ENCODE results near the gene RPS17.
A peak's percentile ranks its signal among the peaks of the same experiment; 100 is the strongest.
"Not testable (repeated sequence)": the region's sequence is repeated elsewhere in the genome, so short reads cannot be mapped to it uniquely, and the experiment has no call there.

The RPS17 gene

GRCh38 chr15:82548700-82549099, 8.4 kb upstream of the RPS17 start:
- DNase-seq (ENCODE audit: low read depth in 1 of 2, low spot score in 1 of 2) = no peak

- DNase-seq (ENCODE audit: low read depth in 1 of 2, low spot score in 1 of 2) = no peak
Observed at GRCh38 chr15:82545478-82545877, 5.2 kb upstream of the RPS17 start.

GRCh38 chr15:82545002-82545401, 4.7 kb upstream of the RPS17 start:
- no peak for DNase-seq (ENCODE audit: low read depth in 1 of 2, low spot score in 1 of 2)

GRCh38 chr15:82544431-82544830, 4.2 kb upstream of the RPS17 start:
- no peak for DNase-seq (ENCODE audit: low read depth in 1 of 2, low spot score in 1 of 2)

- no peak for DNase-seq (ENCODE audit: low read depth in 1 of 2, low spot score in 1 of 2)
Observed at GRCh38 chr15:82543160-82543559, 2.9 kb upstream of the RPS17 start.

- no peak for DNase-seq (ENCODE audit: low read depth in 1 of 2, low spot score in 1 of 2)
Observed at GRCh38 chr15:82540984-82541431, 751 bp upstream of the RPS17 start.

- no peak for DNase-seq (ENCODE audit: low read depth in 1 of 2, low spot score in 1 of 2)
Observed at GRCh38 chr15:82539691-82540054, 584 bp downstream of the RPS17 start.

- no peak for DNase-seq (ENCODE audit: low read depth in 1 of 2, low spot score in 1 of 2)
Observed at GRCh38 chr15:82538961-82539690, 1.1 kb downstream of the RPS17 start.

- no peak for DNase-seq (ENCODE audit: low read depth in 1 of 2, low spot score in 1 of 2)
Observed at GRCh38 chr15:82537351-82537908, 2.8 kb downstream of the RPS17 start.

- no peak for DNase-seq (ENCODE audit: low read depth in 1 of 2, low spot score in 1 of 2)
Observed at GRCh38 chr15:82536409-82537350, 3.6 kb downstream of the RPS17 start.

GRCh38 chr15:82535566-82536408, 4.5 kb downstream of the RPS17 start:
- DNase-seq (ENCODE audit: low read depth in 1 of 2, low spot score in 1 of 2) = no peak

GRCh38 chr15:82535151-82535550, 5.1 kb downstream of the RPS17 start:
- not testable (repeated sequence) for DNase-seq (ENCODE audit: low read depth in 1 of 2, low spot score in 1 of 2)

GRCh38 chr15:82534457-82534861, 5.8 kb downstream of the RPS17 start:
- not testable (repeated sequence) for DNase-seq (ENCODE audit: low read depth in 1 of 2, low spot score in 1 of 2)

- no peak for DNase-seq (ENCODE audit: low read depth in 1 of 2, low spot score in 1 of 2)
Observed at GRCh38 chr15:82533801-82534200, 6.5 kb downstream of the RPS17 start.

GRCh38 chr15:82532991-82533481, 7.2 kb downstream of the RPS17 start:
- no peak for DNase-seq (ENCODE audit: low read depth in 1 of 2, low spot score in 1 of 2)

- DNase-seq (ENCODE audit: low read depth in 1 of 2, low spot score in 1 of 2) = no peak
Observed at GRCh38 chr15:82532383-82532990, 7.8 kb downstream of the RPS17 start.

GRCh38 chr15:82531496-82532382, 8.5 kb downstream of the RPS17 start:
- no peak for DNase-seq (ENCODE audit: low read depth in 1 of 2, low spot score in 1 of 2)

GRCh38 chr15:82530606-82531379, 9.5 kb downstream of the RPS17 start:
- DNase-seq (ENCODE audit: low read depth in 1 of 2, low spot score in 1 of 2) = peak; percentile 51 to 55

GRCh38 chr15:82530006-82530405, 10.3 kb downstream of the RPS17 start:
- DNase-seq (ENCODE audit: low read depth in 1 of 2, low spot score in 1 of 2) = no peak
